OCI-LY1 (cell line): ENCODE results near the gene STX11.

ENCODE experiments used
- H2AFZ ChIP-seq: fragments of 200-600 bp; sonication (generic), shearing (Covaris generic); 2 replicates; pipeline ENCODE4 v1.6.0; 2014; ENCODE audit warnings: antibody characterized with exemption, mild to moderate bottlenecking, low read length
- H3F3A ChIP-seq: fragments of 200-600 bp; sonication (generic), shearing (Covaris generic); 2 replicates; pipeline ENCODE4 v1.6.0; 2014; ENCODE audit warnings: mild to moderate bottlenecking, antibody characterized with exemption, low read length, moderate library complexity; ENCODE audit not compliant: insufficient read depth
- H3K27ac ChIP-seq: fragments of 200-600 bp; sonication (generic); 2 replicates; pipeline ENCODE4 v1.5.1; 2014; ENCODE audit warnings: low read length, mixed run types, mild to moderate bottlenecking, low read depth; ENCODE audit not compliant: poor library complexity, severe bottlenecking
- H3K27me3 ChIP-seq: fragments of 200-600 bp; sonication (generic); 2 replicates; pipeline ENCODE4 v1.6.0; 2014; ENCODE audit warnings: antibody characterized with exemption, mild to moderate bottlenecking, low read length, moderate library complexity; ENCODE audit not compliant: insufficient read depth
- H3K36me3 ChIP-seq: fragments of 200-600 bp; sonication (generic); 2 replicates; pipeline ENCODE4 v1.6.1; 2014; ENCODE audit warnings: mild to moderate bottlenecking, antibody characterized with exemption, low read length, moderate library complexity, mixed read lengths; ENCODE audit not compliant: insufficient read depth
- H3K4me1 ChIP-seq: fragments of 200-600 bp; sonication (generic); 2 replicates; pipeline ENCODE4 v1.5.1; 2014; ENCODE audit warnings: mild to moderate bottlenecking, low read length, moderate library complexity; ENCODE audit not compliant: insufficient read depth, severe bottlenecking
- H3K4me2 ChIP-seq: fragments of 200-600 bp; sonication (generic), shearing (Covaris generic); 2 replicates; pipeline ENCODE4 v1.6.1; 2014; ENCODE audit warnings: low read length
- H3K4me3 ChIP-seq: fragments of 200-600 bp; sonication (generic); 2 replicates; pipeline ENCODE4 v1.5.1; 2014; ENCODE audit warnings: low read length, low read depth, mild to moderate bottlenecking, mixed read lengths; ENCODE audit not compliant: poor library complexity, severe bottlenecking
- H3K79me2 ChIP-seq: fragments of 200-600 bp; shearing (Covaris generic); 2 replicates; pipeline ENCODE4 v1.6.1; 2016; ENCODE audit warnings: mixed run types, low read length, mixed read lengths; ENCODE audit not compliant: insufficient read depth
- H3K9ac ChIP-seq: fragments of 200-600 bp; sonication (generic), shearing (Covaris generic); 2 replicates; pipeline ENCODE4 v1.6.1; 2014; ENCODE audit warnings: mild to moderate bottlenecking, low read length, mixed read lengths
- H3K9me2 ChIP-seq: fragments of 200-600 bp; sonication (generic), shearing (Covaris generic); 2 replicates; pipeline ENCODE4 v1.6.1; 2014; ENCODE audit warnings: low read depth, mild to moderate bottlenecking, low read length, mixed read lengths
- H3K9me3 ChIP-seq: fragments of 200-600 bp; shearing (Covaris generic); 2 replicates; pipeline ENCODE4 v1.6.1; 2014; ENCODE audit warnings: low read length, mixed read lengths
- H4K20me1 ChIP-seq: fragments of 200-600 bp; sonication (generic), shearing (Covaris generic); 2 replicates; pipeline ENCODE4 v1.6.0; 2016; ENCODE audit warnings: mild to moderate bottlenecking, low read length; ENCODE audit not compliant: insufficient read depth
- EZH2 ChIP-seq: fragments of 200-600 bp; sonication (generic), shearing (Covaris generic); IDR thresholded peaks from 2 replicates; pipeline ENCODE4 v1.8.0; 2017; ENCODE audit warnings: borderline replicate concordance, mixed run types, mild to moderate bottlenecking, antibody characterized with exemption, low read length, moderate library complexity, mixed read lengths
- TF ChIP-seq, protein P1 (sequence below): fragments of 200-600 bp; sonication (generic), shearing (Covaris generic); IDR thresholded peaks from 2 replicates; pipeline ENCODE4 v1.5.1; 2017; ENCODE audit warnings: mild to moderate bottlenecking, antibody characterized with exemption, low read length, moderate library complexity, mixed read lengths

STX11 gene

DNA sequence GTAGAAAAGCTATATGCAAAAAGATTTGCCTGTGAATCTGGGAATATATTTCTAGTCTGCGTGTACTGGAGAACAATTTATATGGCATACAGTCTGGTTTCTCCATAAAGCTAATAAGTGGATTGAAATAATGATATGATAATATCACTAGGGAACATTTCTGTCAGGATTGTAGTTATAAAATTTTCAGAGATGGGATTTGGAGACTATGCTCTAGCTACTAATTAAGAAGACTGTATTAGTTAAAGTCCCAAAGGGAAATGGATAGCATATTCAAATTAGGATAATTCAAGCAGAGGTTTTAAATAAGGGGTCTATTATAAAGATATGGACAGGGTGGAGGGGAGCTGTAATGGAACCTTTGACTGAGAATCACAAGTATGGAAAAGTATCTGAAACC lies 7.2 kb upstream of the STX11 start:
- TF ChIP-seq, protein P1, sequence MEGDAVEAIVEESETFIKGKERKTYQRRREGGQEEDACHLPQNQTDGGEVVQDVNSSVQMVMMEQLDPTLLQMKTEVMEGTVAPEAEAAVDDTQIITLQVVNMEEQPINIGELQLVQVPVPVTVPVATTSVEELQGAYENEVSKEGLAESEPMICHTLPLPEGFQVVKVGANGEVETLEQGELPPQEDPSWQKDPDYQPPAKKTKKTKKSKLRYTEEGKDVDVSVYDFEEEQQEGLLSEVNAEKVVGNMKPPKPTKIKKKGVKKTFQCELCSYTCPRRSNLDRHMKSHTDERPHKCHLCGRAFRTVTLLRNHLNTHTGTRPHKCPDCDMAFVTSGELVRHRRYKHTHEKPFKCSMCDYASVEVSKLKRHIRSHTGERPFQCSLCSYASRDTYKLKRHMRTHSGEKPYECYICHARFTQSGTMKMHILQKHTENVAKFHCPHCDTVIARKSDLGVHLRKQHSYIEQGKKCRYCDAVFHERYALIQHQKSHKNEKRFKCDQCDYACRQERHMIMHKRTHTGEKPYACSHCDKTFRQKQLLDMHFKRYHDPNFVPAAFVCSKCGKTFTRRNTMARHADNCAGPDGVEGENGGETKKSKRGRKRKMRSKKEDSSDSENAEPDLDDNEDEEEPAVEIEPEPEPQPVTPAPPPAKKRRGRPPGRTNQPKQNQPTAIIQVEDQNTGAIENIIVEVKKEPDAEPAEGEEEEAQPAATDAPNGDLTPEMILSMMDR: no peak
- TF ChIP-seq EZH2: no peak
- no peaks in the 10 kb centered on the region for H3K79me2 ChIP-seq

GRCh38 chr6:144143878-144144277 lies 6.4 kb upstream of the STX11 start:
- Histone ChIP-seq H3K4me1 (no peaks in the 10 kb centered on the region), H3K36me3 (no peaks in the 10 kb centered on the region), H3K9ac (no peak overlapping the region), H2AFZ (no peak overlapping the region), H4K20me1 (no peaks in the 10 kb centered on the region), H3K4me3 (no peak overlapping the region), H3K27ac (no peak overlapping the region), H3K9me3 (no peaks in the 10 kb centered on the region), H3K4me2 (no peak overlapping the region), H3K9me2 (no peaks in the 10 kb centered on the region), H3F3A (no peaks in the 10 kb centered on the region), H3K79me2 (no peaks in the 10 kb centered on the region), H3K27me3 (no peaks in the 10 kb centered on the region)
- no peak for TF ChIP-seq EZH2
- TF ChIP-seq, protein P1: no peak

More for the DNA sequence above, 7.2 kb upstream of the STX11 start:
- Histone ChIP-seq H3K27me3 (no peaks in the 10 kb centered on the region), H3K36me3 (no peaks in the 10 kb centered on the region), H3K9me2 (no peaks in the 10 kb centered on the region), H4K20me1 (no peaks in the 10 kb centered on the region), H3K4me1 (no peaks in the 10 kb centered on the region), H3K4me3 (no peak overlapping the region), H3K9me3 (no peaks in the 10 kb centered on the region), H3K27ac (no peak overlapping the region), H3K4me2 (no peak overlapping the region), H2AFZ (no peak overlapping the region), H3F3A (no peaks in the 10 kb centered on the region), H3K9ac (no peak overlapping the region)

DNA sequence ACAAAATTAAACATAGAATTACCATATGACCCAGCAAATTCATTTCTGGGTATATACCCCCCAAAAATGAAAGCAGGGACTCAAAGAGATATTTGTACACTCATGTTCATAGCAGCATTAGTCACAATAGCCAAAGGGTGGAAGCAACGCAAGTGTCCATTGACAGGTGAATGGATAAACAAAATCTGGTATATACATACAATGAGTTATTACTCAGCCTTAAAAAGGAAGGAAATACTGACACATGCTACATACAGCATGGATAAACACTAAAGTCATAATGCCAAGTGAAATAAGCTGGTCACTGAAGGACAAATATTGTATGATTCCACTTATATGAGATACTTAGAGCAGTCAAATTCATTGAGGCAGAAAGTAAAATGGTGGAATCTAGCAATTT lies 5.3 kb upstream of the STX11 start:
- TF ChIP-seq, protein P1: no peak
- TF ChIP-seq EZH2: no peak
- Histone ChIP-seq H3K9ac (no peak overlapping the region), H3K27ac (no peak overlapping the region), H3F3A (no peaks in the 10 kb centered on the region), H3K36me3 (no peaks in the 10 kb centered on the region), H3K9me3 (no peaks in the 10 kb centered on the region), H2AFZ (no peak overlapping the region), H3K4me1 (peaks cover 6% of the 10 kb centered on the region), H3K4me2 (no peak overlapping the region), H3K4me3 (no peak overlapping the region), H3K9me2 (no peaks in the 10 kb centered on the region), H4K20me1 (no peaks in the 10 kb centered on the region), H3K79me2 (no peaks in the 10 kb centered on the region), H3K27me3 (peaks cover 5% of the 10 kb centered on the region; the same call in 1 of the 2 replicates)
